Stomach (tissue), 4 donors: ENCODE measurements around the gene NUP188.

Experiments
- EP300 ChIP-seq: sonication (generic); formaldehyde crosslinking; IDR thresholded peaks from one replicate; pipeline ENCODE4 v1.6.1; 2017; ENCODE audit warnings: antibody characterized with exemption
- POLR2A ChIP-seq, 4 donors: fragments of 450-650 bp; IDR thresholded peaks; one replicate each; pipeline ENCODE4 v1.6.1; 2016; ENCODE audit warnings: antibody characterized with exemption in 4 of 4, control low read depth in 2 of 4, mild to moderate bottlenecking in 1 of 4, moderate library complexity in 1 of 4
- POLR2AphosphoS5 ChIP-seq, 3 donors: sonication (generic); formaldehyde crosslinking; IDR thresholded peaks; one replicate each; pipeline ENCODE4 v1.6.1; 2016; ENCODE audit warnings: antibody characterized with exemption in 3 of 3
- TF ChIP-seq, protein P1 (sequence below), 7 experiments: fragments of 450-650 bp in 4 of 7; fragments of 200-600 bp in 3 of 7; sonication (generic) in 3 of 7; IDR thresholded peaks; one replicate each; pipeline ENCODE4 v1.5.1; 2016 to 2019; ENCODE audit warnings: antibody characterized with exemption in 7 of 7, control low read depth in 2 of 7, mild to moderate bottlenecking in 1 of 7

DNA sequence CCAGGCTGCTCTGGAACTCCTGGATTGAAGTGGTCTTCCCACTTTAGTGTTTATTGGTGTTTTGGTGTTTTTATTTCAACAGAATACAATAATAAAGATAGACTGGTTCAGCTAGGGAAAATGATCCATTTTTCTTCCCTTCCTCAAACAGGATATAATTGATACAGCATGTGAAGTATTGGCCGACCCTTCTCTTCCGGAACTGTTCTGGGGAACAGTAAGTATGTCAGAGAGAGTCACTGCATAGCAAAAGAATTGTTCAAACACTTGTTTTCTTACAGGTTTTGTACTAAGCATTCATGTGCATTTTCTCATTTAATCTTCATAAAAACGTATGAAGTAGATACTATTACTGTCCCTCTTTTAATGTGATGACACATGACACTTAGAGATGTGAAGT is 31.6 kb downstream of the NUP188 start:
- no peak for TF ChIP-seq POLR2A (IDR thresholded peaks at IDR 0.05)
- no peak for TF ChIP-seq POLR2AphosphoS5 (IDR thresholded peaks at IDR 0.05)
- TF ChIP-seq, protein P1, sequence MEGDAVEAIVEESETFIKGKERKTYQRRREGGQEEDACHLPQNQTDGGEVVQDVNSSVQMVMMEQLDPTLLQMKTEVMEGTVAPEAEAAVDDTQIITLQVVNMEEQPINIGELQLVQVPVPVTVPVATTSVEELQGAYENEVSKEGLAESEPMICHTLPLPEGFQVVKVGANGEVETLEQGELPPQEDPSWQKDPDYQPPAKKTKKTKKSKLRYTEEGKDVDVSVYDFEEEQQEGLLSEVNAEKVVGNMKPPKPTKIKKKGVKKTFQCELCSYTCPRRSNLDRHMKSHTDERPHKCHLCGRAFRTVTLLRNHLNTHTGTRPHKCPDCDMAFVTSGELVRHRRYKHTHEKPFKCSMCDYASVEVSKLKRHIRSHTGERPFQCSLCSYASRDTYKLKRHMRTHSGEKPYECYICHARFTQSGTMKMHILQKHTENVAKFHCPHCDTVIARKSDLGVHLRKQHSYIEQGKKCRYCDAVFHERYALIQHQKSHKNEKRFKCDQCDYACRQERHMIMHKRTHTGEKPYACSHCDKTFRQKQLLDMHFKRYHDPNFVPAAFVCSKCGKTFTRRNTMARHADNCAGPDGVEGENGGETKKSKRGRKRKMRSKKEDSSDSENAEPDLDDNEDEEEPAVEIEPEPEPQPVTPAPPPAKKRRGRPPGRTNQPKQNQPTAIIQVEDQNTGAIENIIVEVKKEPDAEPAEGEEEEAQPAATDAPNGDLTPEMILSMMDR (IDR thresholded peaks at IDR 0.05) = no peak
- no peak for TF ChIP-seq EP300
